ENCODE measurements around the gene GCH1. TPM values are rescaled to one million over a fixed set of nuclear protein-coding genes. Genes with fewer than 3 reads are reported as not detected.
"Not testable (repeated sequence)": the region's sequence is repeated elsewhere in the genome, so short reads cannot be mapped to it uniquely, and the experiment has no call there.

The GCH1 gene
- total RNA-seq, 8 experiments from 2014 or later: 1.9 to 28.8 (median 8.8) TPM

DNA sequence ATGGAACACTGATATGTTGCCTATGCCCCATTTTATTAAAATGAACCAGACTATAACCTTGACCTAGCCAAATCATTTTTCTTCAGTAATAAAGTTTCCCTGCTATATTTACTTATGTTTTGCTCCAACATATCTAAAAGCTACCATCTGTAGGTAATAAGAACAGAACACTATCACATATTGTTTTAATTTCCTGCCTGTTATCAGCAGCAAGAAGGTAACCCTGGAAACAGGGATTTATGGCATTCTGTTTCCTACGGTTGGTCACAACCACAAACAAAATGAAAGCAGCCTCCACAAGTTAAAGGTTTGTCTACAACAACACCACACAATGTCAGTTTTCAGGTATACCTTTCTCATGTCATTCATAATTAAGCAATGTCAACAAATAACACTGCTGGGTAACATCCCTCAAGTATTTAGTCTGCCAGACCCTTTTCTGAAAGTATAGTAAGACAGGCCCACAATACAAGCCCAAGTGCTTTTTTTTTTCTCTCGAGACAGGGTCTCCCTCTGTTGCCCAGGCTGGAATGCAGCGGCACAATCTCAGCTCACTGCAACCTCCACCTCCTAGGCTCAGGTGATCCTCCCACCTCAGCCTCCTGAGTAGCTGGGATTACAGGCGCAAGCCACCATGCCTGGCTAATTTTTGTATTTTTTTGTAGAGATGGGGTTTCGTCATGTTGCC lies 25.5 kb downstream of the GCH1 start:
- no peak overlapping the region for H3K27ac ChIP-seq
- H3K4me3 ChIP-seq: no peak overlapping the region
- in situ Hi-C loops (cut with MboI; ENCODE audit: low pct_unique_long_range_greater_than_20kb in 2 of 9, low sequenced_read_pairs in 9 of 9, unreplicated experiment in 9 of 9): no loop called here
- no peaks in the 10 kb centered on the region for H3K4me1 ChIP-seq (replicated peaks in 1 of 2)
- no peak for ATAC-seq (replicated peaks in 6 of 8)
- 31 to 100% (median 68%) methylated on average over 1 to 5 of the region's 5 CpGs; no CpG with 5 or more reads in 4 of the 10 experiments for WGBS, 10 experiments

DNA sequence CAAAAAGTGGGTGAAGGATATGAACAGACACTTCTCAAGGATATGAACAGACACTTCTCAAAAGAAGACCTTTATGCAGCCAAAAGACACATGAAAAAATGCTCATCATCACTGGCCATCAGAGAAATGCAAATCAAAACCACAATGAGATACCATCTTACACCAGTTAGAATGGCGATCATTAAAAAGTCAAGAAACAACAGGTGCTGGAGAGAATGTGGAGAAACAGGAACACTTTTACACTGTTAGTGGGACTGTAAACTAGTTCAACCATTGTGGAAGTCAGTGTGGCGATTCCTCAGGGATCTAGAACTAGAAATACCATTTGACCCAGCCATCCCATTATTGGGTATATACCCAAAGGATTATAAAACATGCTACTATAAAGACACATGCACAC lies 27.0 kb downstream of the GCH1 start:
- H3K27ac ChIP-seq; ATAC-seq (replicated peaks in 6 of 8); H3K4me1 ChIP-seq (replicated peaks in 1 of 2); H3K4me3 ChIP-seq; in situ Hi-C loops (cut with MboI; ENCODE audit: low pct_unique_long_range_greater_than_20kb in 2 of 9, low sequenced_read_pairs in 9 of 9, unreplicated experiment in 9 of 9): not testable (repeated sequence)
- no CpG with 5 or more reads among the region's 2 CpGs for WGBS, 10 experiments

DNA sequence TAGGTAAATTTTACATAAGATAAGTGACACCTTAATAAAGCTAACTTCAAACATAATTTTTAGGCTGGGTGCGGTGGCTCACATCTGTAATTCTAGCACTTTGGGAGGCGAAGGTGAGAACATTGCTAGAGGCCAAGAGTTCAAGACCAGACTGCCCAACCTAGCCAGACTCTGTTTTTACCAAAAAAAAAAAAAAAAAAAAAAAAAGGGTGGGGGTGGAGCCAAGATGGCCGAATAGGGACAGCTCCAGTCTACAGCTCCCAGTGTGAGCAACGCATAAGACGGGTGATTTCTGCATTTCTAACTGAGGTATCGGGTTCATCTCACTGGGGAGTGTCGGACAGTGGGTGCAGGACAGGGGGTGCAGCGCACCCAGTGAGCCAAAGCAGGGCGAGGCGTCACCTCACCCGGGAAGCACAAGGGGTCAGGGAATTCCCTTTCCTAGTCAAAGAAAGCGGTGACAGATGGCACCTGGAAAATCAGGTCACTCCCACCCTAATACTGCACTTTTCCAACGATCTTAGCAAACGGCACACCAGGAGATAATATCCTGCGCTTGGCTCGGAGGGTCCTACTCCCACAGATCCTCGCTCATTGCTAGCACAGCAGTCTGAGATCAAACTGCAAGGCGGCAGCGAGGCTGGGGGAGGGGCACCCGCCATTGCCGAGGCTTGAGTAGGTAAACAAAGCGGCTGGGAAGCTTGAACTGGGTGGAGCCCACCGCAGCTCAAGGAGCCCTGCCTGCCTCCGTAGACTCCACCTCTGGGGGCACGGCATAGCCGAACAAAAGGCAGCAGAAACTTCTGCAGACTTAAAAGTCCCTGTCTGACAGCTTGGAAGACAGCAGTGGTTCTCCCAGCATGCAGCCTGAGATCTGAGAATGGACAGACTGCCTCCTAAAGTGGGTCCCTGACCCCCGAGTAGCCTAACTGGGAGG lies 32.2 kb downstream of the GCH1 start:
- WGBS, 10 experiments: 0 to 92% (median 32%) methylated on average over 2 to 10 of the region's 27 CpGs; no CpG with 5 or more reads in 2 of the 10 experiments
- peak overlapping the region; percentile 62 to 67 for H3K27ac ChIP-seq
- H3K4me1 ChIP-seq (replicated peaks in 1 of 2); in situ Hi-C loops (cut with MboI; ENCODE audit: low pct_unique_long_range_greater_than_20kb in 2 of 9, low sequenced_read_pairs in 9 of 9, unreplicated experiment in 9 of 9); ATAC-seq (replicated peaks in 6 of 8): not testable (repeated sequence)
- peak overlapping the region; percentile 34 to 45 (median 36) for H3K4me3 ChIP-seq

DNA sequence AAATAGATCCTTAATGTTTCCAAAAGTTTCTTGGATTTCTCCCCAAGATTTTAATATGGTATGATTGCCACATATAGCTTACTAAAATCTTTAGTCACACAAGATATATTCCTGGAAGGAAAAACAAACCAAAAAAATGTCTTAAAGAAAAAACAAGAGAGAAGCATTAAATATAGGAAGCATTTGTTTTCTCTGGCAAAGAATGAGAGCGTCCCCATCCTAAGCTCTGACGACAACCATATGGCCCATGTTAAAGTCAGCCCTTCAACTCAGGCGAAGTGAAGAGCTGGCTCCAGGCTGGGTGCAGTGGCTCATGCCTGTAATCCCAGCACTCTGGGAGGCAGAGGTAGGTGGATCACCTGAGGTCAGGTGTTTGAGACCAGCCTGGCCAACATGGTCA lies 35.6 kb downstream of the GCH1 start:
- no peak overlapping the region for H3K4me3 ChIP-seq
- H3K27ac ChIP-seq: no peak overlapping the region
- peaks cover 0 to 7% of the 10 kb centered on the region in 2 donors for H3K4me1 ChIP-seq (replicated peaks in 1 of 2)
- no peak for ATAC-seq (replicated peaks in 6 of 8)
- 20 to 100% (median 69%) methylated on average over 2 to 3 of the region's 3 CpGs; no CpG with 5 or more reads in 1 of the 10 experiments for WGBS, 10 experiments
- in situ Hi-C loops (cut with MboI; ENCODE audit: low pct_unique_long_range_greater_than_20kb in 2 of 9, low sequenced_read_pairs in 9 of 9, unreplicated experiment in 9 of 9): no loop called here

- WGBS, 10 experiments: 46 to 100% (median 79%) methylated on average over 1 to 3 of the region's 4 CpGs; no CpG with 5 or more reads in 1 of the 10 experiments
- ATAC-seq (replicated peaks in 6 of 8): peak in 4 of 8 experiments; percentile 23 to 39 (median 32)
- Histone ChIP-seq H3K4me3 (no peak overlapping the region), H3K27ac (no peak overlapping the region), H3K4me1 (replicated peaks in 1 of 2) (peaks cover 0 to 7% of the 10 kb centered on the region in 2 donors)
- in situ Hi-C loops (cut with MboI; ENCODE audit: low pct_unique_long_range_greater_than_20kb in 2 of 9, low sequenced_read_pairs in 9 of 9, unreplicated experiment in 9 of 9): no loop called here
These were observed 36.0 kb downstream of the GCH1 start for GRCh38 chr14:54866588-54866987.

DNA sequence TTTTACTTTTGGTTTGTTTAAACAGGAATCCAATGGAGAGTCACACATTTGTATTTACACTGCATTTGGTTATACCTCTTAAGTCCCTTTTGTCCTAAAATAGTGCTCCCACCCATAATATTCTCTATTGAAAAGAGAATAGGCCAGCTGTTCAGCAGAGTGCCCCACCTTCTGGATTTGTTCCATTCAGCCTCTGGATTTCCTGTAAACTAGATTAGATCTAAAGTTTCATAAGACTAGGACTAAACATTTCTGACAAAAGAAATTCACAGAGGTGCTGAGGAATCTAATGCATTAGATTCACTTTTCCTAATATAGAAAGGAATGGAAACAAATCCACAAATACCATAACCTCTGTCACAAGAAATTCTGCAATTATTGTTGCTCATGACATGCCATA lies 38.1 kb downstream of the GCH1 start:
- in situ Hi-C loops (cut with MboI; ENCODE audit: low pct_unique_long_range_greater_than_20kb in 2 of 9, low sequenced_read_pairs in 9 of 9, unreplicated experiment in 9 of 9): no loop called here
- Histone ChIP-seq H3K27ac (no peak overlapping the region), H3K4me1 (replicated peaks in 1 of 2) (no peaks in the 10 kb centered on the region), H3K4me3 (no peak overlapping the region)
- peak in 3 of 8 experiments; percentile 60 to 73 (median 63) for ATAC-seq (replicated peaks in 6 of 8)

GRCh38 chr14:54857830-54858269 lies 44.8 kb downstream of the GCH1 start:
- Histone ChIP-seq H3K4me1 (replicated peaks in 1 of 2) (no peaks in the 10 kb centered on the region), H3K27ac (no peak overlapping the region), H3K4me3 (no peak overlapping the region)
- in situ Hi-C loops (cut with MboI; ENCODE audit: low pct_unique_long_range_greater_than_20kb in 2 of 9, low sequenced_read_pairs in 9 of 9, unreplicated experiment in 9 of 9): no loop called here
- WGBS, 10 experiments: 100% methylated on average over 1 of the region's 1 CpG; no CpG with 5 or more reads in 4 of the 10 experiments
- ATAC-seq (replicated peaks in 6 of 8): no peak

- no peaks in the 10 kb centered on the region for H3K4me1 ChIP-seq (replicated peaks in 1 of 2)
- in situ Hi-C loops (cut with MboI; ENCODE audit: low pct_unique_long_range_greater_than_20kb in 2 of 9, low sequenced_read_pairs in 9 of 9, unreplicated experiment in 9 of 9): no loop called here
- no peak for ATAC-seq (replicated peaks in 6 of 8)
- H3K27ac ChIP-seq: no peak overlapping the region
- H3K4me3 ChIP-seq: no peak overlapping the region
- WGBS, 10 experiments: 47 to 100% (median 93%) methylated on average over 1 to 4 of the region's 4 CpGs; no CpG with 5 or more reads in 3 of the 10 experiments
These were observed 46.5 kb downstream of the GCH1 start for GRCh38 chr14:54856152-54856551.

GRCh38 chr14:54854181-54854580 lies 48.4 kb downstream of the GCH1 start:
- Histone ChIP-seq H3K4me3 (no peak overlapping the region), H3K4me1 (replicated peaks in 1 of 2) (no peaks in the 10 kb centered on the region), H3K27ac (no peak overlapping the region)
- in situ Hi-C loops (cut with MboI; ENCODE audit: low pct_unique_long_range_greater_than_20kb in 2 of 9, low sequenced_read_pairs in 9 of 9, unreplicated experiment in 9 of 9): no loop called here
- 13 to 100% (median 39%) methylated on average over 1 to 2 of the region's 2 CpGs; no CpG with 5 or more reads in 4 of the 10 experiments for WGBS, 10 experiments
- peak in 1 of 8 experiments; percentile 17 for ATAC-seq (replicated peaks in 6 of 8)

- H3K27ac ChIP-seq: no peak overlapping the region
- in situ Hi-C loops (cut with MboI; ENCODE audit: low pct_unique_long_range_greater_than_20kb in 2 of 9, low sequenced_read_pairs in 9 of 9, unreplicated experiment in 9 of 9): no loop called here
- no peaks in the 10 kb centered on the region for H3K4me1 ChIP-seq (replicated peaks in 1 of 2)
- peak in 3 of 8 experiments; percentile 62 to 87 (median 73) for ATAC-seq (replicated peaks in 6 of 8)
- WGBS, 10 experiments: 0 to 100% (median 79%) methylated on average over 1 to 3 of the region's 3 CpGs; no CpG with 5 or more reads in 1 of the 10 experiments
- no peak overlapping the region for H3K4me3 ChIP-seq
These were observed 49.3 kb downstream of the GCH1 start for GRCh38 chr14:54853339-54853738.

DNA sequence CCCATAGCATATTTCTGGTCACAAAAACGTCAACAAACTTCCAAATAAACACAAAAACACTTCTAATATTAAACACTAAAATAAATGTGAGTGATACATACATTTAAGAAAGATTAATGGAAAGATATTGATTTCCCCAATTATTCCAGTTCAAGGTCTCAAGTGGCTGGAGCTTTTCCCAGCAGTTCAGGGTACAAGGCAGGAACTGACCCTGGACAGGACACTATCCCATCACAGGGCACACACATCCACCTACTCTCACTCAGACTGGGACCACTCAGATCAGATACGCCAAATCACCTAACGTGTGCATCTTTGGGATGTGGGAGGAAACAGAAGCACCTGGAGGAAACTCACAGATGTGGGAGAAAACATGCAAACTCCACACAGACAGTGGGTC lies 50.4 kb downstream of the GCH1 start:
- no peak for ATAC-seq (replicated peaks in 6 of 8)
- in situ Hi-C loops (cut with MboI; ENCODE audit: low pct_unique_long_range_greater_than_20kb in 2 of 9, low sequenced_read_pairs in 9 of 9, unreplicated experiment in 9 of 9): no loop called here
- Histone ChIP-seq H3K4me3 (no peak overlapping the region), H3K27ac (no peak overlapping the region), H3K4me1 (replicated peaks in 1 of 2) (no peaks in the 10 kb centered on the region)
- WGBS, 10 experiments: 22 to 100% (median 63%) methylated on average over 1 to 2 of the region's 3 CpGs; no CpG with 5 or more reads in 3 of the 10 experiments

DNA sequence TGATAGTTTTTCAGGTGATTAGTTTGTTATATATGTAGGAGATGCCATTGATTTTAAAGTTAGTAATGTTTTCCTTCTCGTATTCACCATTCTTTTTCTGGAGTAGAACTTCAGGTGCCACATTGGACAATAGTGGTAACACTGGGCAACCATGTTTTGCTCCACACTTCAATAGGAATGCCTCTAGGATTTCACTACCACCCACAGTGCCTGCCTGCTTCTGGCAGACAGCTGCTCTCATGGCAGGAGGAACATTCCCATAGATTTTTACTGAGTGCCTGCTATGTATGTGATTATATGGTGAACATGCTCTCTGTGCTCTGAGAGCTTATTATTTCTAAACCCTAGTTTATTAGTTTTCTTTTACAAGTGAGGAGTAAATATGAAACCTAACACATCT lies 53.7 kb downstream of the GCH1 start:
- in situ Hi-C loops (cut with MboI; ENCODE audit: low pct_unique_long_range_greater_than_20kb in 2 of 9, low sequenced_read_pairs in 9 of 9, unreplicated experiment in 9 of 9): no loop called here
- H3K27ac ChIP-seq: no peak overlapping the region
- no peaks in the 10 kb centered on the region for H3K4me1 ChIP-seq (replicated peaks in 1 of 2)
- WGBS, 10 experiments: 17 to 86% (median 56%) methylated on average over 1 of the region's 1 CpG; no CpG with 5 or more reads in 3 of the 10 experiments
- no peak overlapping the region for H3K4me3 ChIP-seq
- peak in 1 of 8 experiments; percentile 65 for ATAC-seq (replicated peaks in 6 of 8)

DNA sequence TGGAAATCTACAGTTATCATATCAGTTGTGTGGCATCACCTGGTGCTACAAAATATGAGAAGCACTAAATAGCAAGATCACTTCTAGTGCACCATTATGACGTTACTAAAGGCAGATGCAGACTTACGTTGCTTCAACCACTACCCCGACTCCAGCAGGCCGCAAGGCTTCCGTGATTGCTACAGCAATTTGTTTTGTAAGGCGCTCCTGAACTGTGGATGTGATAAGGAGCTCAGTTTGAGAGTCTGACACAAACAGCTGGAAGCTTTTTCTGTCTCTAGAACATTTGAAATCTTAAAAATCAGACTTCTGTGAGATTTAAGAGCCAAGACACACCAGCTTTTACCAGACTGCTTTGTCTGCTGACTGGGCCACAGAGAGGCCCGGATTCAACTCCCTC lies 57.0 kb downstream of the GCH1 start:
- ATAC-seq (replicated peaks in 6 of 8): no peak
- in situ Hi-C loops (cut with MboI; ENCODE audit: low pct_unique_long_range_greater_than_20kb in 2 of 9, low sequenced_read_pairs in 9 of 9, unreplicated experiment in 9 of 9): no loop called here
- Histone ChIP-seq H3K27ac (no peak overlapping the region), H3K4me1 (replicated peaks in 1 of 2) (no peaks in the 10 kb centered on the region), H3K4me3 (no peak overlapping the region)
- 74 to 100% (median 93%) methylated on average over 1 to 7 of the region's 7 CpGs; no CpG with 5 or more reads in 3 of the 10 experiments for WGBS, 10 experiments

All from motor neuron (in vitro differentiated cells).